Calu3 (cell line): Measurements from ENCODE around the gene CD86. TPM values are rescaled to one million over a fixed set of nuclear protein-coding genes. Genes with fewer than 3 reads are reported as not detected.

Experiments
- BruUV-seq: library from RNA; stranded (reverse); fragments of 400-500 nt; replicated peaks from 2 replicates; lab custom pipeline; 2021; lab: Mats Ljungman, UMichigan
- CTCF ChIA-PET: fragments of 300-600 bp; sonication (Branson Sonifier 250); formaldehyde crosslinking; loops from one replicate; lab custom pipeline; 2022; ENCODE audit warnings: antibody characterized with exemption; lab: Charles Lee
- DNase-seq: peaks from one replicate; pipeline ENCODE4 v3.0.0; 2022
- H3K27ac Mint-ChIP-seq: one replicate; pipeline ENCODE4 v1.8.0; 2022; ENCODE audit warnings: mixed read lengths; ENCODE audit not compliant: unreplicated experiment
- H3K27me3 Mint-ChIP-seq: one replicate; pipeline ENCODE4 v1.8.0; 2022; ENCODE audit warnings: mixed read lengths; ENCODE audit not compliant: unreplicated experiment
- H3K36me3 Mint-ChIP-seq: one replicate; pipeline ENCODE4 v1.8.0; 2022; ENCODE audit warnings: mild to moderate bottlenecking, moderate library complexity, mixed read lengths; ENCODE audit not compliant: insufficient read depth, unreplicated experiment
- H3K4me1 Mint-ChIP-seq: one replicate; pipeline ENCODE4 v1.8.0; 2022; ENCODE audit warnings: mild to moderate bottlenecking, low read depth, mixed read lengths; ENCODE audit not compliant: unreplicated experiment
- H3K4me3 Mint-ChIP-seq: one replicate; pipeline ENCODE4 v1.8.0; 2022; ENCODE audit warnings: mild to moderate bottlenecking, low read depth, moderate library complexity, mixed read lengths; ENCODE audit not compliant: unreplicated experiment
- H3K9me3 Mint-ChIP-seq: one replicate; pipeline ENCODE4 v1.8.0; 2022; ENCODE audit warnings: low read depth, mixed read lengths; ENCODE audit not compliant: unreplicated experiment
- intact Hi-C: fragments of 100-400 bp; cut with micrococcal nuclease; formaldehyde crosslinking; loops from one replicate; pipeline ENCODE4 v1.10.0; 2022; ENCODE audit not compliant: unreplicated experiment
- total RNA-seq: library from RNA; stranded (reverse); gene quantifications from 2 replicates; pipeline ENCODE4 v1.2.3, GENCODE V29; 2022
- TF ChIP-seq, protein P1 (sequence below): fragments of 200-600 bp; IDR thresholded peaks from one replicate; pipeline ENCODE4 v1.8.0; 2022; ENCODE audit warnings: antibody characterized with exemption; ENCODE audit not compliant: unreplicated experiment

The CD86 gene
- total RNA-seq, 1 experiment from 2014 or later = not detected

DNA sequence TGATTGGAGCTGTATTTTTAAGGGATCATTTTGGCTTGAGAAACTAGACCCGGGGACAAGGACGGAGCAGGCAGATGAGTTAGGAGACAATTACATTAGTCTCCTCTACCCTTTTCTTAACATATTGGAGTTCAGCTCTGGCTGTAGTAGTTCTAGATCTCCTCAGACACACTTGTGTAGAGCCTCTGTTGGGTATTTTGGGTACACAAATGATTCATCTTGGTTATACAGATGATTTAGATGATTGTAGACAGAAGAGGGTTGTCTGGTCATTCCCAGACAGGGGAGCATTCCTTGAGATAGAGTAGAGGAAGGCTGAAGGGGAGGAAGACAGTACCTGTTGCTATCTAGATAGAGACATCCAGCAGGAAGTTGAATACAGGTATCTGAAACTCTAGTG lies 43.4 kb downstream of the CD86 start:
- Mint-ChIP-seq H3K36me3 (no peaks in the 10 kb centered on the region), H3K9me3 (no peaks in the 10 kb centered on the region), H3K4me1 (peaks cover 19% of the 10 kb centered on the region), H3K27ac (no peak overlapping the region), H3K27me3 (no peaks in the 10 kb centered on the region), H3K4me3 (no peak overlapping the region)
- TF ChIP-seq, protein P1, sequence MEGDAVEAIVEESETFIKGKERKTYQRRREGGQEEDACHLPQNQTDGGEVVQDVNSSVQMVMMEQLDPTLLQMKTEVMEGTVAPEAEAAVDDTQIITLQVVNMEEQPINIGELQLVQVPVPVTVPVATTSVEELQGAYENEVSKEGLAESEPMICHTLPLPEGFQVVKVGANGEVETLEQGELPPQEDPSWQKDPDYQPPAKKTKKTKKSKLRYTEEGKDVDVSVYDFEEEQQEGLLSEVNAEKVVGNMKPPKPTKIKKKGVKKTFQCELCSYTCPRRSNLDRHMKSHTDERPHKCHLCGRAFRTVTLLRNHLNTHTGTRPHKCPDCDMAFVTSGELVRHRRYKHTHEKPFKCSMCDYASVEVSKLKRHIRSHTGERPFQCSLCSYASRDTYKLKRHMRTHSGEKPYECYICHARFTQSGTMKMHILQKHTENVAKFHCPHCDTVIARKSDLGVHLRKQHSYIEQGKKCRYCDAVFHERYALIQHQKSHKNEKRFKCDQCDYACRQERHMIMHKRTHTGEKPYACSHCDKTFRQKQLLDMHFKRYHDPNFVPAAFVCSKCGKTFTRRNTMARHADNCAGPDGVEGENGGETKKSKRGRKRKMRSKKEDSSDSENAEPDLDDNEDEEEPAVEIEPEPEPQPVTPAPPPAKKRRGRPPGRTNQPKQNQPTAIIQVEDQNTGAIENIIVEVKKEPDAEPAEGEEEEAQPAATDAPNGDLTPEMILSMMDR = no peak
- DNase-seq = no peak
- no TSS peak for BruUV-seq
- intact Hi-C loops = no loop called here
- CTCF ChIA-PET = interaction anchor here (0.6 kb wide), 1 partner anchor 180 kb away, joined by 5 read pairs; no protein-coding TSS in a partner anchor

DNA sequence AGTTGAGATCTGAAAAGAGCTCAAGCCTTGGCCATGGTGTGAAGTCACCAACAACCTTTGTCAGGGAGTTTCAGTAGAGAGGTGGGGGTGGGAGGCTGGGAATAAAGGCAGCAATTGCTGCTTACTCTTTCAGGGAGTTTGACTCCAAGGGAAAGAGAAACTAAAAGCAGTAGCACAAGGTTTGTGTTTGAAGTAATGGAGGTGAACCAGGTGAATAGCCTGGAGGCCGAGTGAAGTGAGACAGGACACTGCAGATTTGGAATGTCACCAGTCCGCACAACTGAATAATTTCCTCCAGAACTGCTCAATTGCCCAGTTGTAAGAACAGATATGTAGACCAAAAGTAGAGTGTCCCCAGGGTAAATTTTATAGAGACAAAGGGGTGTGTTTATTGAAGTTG lies 44.1 kb downstream of the CD86 start:
- Mint-ChIP-seq H3K27me3 (no peaks in the 10 kb centered on the region), H3K4me1 (peaks cover 19% of the 10 kb centered on the region), H3K4me3 (no peak overlapping the region), H3K9me3 (no peaks in the 10 kb centered on the region), H3K27ac (no peak overlapping the region), H3K36me3 (no peaks in the 10 kb centered on the region)
- no peak for DNase-seq
- TF ChIP-seq, protein P1 = no peak
- BruUV-seq = no TSS peak
- CTCF ChIA-PET = interaction anchor here (0.6 kb wide), 1 partner anchor 180 kb away, joined by 5 read pairs; no protein-coding TSS in a partner anchor
- intact Hi-C loops = no loop called here

DNA sequence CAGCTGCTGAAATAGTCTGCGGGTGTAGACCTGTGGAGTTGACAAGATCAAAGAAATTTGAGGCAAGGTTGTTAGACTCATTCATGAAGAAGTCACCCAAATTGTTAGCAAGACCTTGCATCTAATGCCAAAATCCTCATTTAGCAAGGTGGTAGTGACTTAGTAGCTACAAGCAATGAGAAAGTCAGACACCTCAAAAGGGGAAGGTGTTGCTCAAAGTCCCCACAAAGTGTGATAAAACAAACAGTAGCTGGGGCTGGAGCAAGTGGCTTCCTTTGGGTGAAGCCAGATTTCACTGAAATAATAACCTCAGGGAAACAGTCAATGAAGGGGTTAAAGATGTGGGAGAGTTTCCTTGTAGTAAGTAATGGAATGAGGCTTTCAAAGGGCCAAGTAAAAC lies 44.9 kb downstream of the CD86 start:
- no peaks in the 10 kb centered on the region for H3K36me3 Mint-ChIP-seq
- no peak overlapping the region for H3K27ac Mint-ChIP-seq
- no peak for DNase-seq
- H3K9me3 Mint-ChIP-seq = no peaks in the 10 kb centered on the region
- intact Hi-C loops = loop anchor here (2.0 to 5.0 kb wide), 3 partner anchors 87 to 257 kb away; no protein-coding TSS in a partner anchor
- TF ChIP-seq, protein P1 = no peak
- CTCF ChIA-PET = interaction anchor here (1.2 kb wide), 1 partner anchor 159 kb away, joined by 4 read pairs; no protein-coding TSS in a partner anchor
- no peak overlapping the region for H3K4me3 Mint-ChIP-seq
- H3K4me1 Mint-ChIP-seq = peaks cover 19% of the 10 kb centered on the region
- no TSS peak for BruUV-seq
- H3K27me3 Mint-ChIP-seq = no peaks in the 10 kb centered on the region

DNA sequence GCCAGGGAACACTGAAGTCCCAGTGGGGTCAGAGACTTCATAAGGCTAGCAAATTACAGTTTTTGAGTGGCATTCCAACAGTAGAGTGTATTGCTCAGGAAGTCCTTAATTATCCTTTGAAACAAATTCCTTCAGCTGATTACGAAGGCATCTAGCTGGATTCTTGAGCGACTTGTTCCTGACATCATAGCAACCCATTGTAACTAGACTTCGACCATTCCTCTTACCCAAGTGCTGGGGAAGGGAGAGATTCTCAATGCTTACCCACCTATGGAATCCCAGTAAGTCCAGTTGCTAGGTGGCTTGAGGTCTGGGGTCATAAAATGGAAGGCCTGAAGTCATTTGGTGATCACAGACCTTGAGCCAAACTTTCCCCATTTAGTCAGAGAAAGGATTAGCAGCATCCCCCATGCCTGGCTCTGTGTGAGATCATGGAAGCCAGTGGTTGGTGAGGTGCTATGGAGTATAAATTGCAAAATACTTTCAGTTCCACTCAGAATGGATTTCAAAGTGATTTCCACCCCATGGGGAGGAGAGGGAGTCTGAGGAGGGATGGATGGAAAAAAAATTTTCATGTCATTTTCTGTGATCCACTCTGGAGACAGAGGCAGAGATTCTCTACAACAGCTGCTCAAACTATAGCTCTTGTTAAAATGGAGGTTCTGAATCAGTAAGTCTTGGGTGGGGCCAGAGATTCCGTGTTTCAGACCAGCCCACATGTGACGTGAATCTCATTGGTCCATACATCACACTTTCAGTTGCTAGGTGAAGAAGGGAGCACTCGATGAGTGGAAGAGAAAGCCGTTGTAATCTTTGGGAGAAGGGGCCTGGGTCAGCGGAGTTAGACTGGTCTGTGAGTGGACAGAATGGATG lies 45.7 kb downstream of the CD86 start:
- Mint-ChIP-seq H3K27ac (no peak overlapping the region), H3K4me1 (peaks cover 22% of the 10 kb centered on the region), H3K4me3 (no peak overlapping the region), H3K9me3 (no peaks in the 10 kb centered on the region), H3K36me3 (no peaks in the 10 kb centered on the region), H3K27me3 (no peaks in the 10 kb centered on the region)
- BruUV-seq = no TSS peak
- CTCF ChIA-PET = interaction anchor here (0.6 to 2.5 kb wide), 9 partner anchors 27 to 266 kb away, joined by 3 to 64 read pairs (median 4); no protein-coding TSS in a partner anchor
- no peak for DNase-seq
- TF ChIP-seq, protein P1 = no peak
- intact Hi-C loops = loop anchor here (1.0 to 5.0 kb wide), 4 partner anchors 86 to 256 kb away; no protein-coding TSS in a partner anchor
